CD4-positive, alpha-beta T cell treated with Interleukin-4 for 1 hour (primary cell): ENCODE measurements around the gene LINC01488.

ENCODE experiments used
- DNase-seq, 2 donors: peaks; one replicate each; pipeline ENCODE4 v3.0.0-alpha.2; 2020 to 2022

Gene LINC01488

DNA sequence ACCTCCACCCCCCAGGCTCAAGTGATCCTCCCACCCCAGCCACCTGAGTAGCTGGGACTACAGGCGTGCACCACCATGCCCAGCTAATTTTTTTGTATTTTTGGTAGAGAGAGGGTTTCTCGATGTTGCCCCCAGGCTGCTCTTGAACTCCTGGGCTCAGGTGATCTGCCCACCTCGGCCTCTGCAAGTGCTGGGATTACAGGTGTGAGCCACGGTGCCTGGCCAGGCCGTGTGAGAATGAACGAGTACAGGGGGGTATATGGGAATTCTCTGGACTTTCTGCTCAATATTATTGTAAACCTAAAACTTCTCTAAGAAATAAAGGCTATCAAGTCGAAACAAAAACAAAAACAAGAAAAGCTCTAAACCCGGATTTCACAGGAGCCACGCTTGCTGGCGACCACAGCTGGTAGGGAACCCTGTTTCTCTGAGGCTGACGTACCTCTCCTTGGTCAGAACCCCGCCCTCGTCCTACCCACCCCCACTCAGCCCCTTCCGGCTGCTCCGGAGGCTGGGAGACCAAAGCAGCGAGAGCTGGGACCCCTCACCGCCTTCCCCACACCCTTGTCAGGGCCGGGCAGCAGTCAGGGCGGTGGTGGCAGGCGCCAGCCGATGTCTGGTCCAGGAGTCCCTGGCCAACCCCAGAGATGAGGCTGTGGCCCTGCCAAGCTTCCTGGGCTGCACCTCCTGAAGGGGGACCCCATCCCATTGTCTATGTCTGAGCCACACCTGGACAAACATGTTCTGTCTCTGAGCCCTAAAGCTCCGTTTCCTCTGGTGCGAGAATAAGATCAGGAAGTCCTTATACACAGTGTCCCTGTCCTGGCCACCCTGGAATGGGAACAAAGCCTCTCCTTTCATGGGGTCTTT is 52.1 kb downstream of the LINC01488 start:
- DNase-seq, result no peak

DNA sequence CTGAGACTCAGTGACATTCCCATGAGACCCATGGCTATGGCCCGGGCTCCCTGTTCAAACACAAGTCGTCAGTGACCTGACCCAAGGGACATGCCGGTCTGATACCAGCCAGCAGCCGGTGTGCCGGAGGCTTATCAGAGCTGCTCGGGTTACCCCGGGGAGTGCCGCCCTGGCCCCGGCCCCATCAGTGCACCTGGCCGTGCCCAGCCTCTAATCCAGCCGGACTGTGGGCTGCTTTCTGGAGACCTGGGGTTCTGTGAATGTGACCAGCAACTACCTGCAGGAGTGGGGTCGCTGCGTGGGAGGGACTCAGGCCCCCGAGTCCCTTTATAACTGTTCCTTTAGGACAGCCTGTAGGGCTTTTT is 52.7 kb downstream of the LINC01488 start:
- DNase-seq, result no peak

DNA sequence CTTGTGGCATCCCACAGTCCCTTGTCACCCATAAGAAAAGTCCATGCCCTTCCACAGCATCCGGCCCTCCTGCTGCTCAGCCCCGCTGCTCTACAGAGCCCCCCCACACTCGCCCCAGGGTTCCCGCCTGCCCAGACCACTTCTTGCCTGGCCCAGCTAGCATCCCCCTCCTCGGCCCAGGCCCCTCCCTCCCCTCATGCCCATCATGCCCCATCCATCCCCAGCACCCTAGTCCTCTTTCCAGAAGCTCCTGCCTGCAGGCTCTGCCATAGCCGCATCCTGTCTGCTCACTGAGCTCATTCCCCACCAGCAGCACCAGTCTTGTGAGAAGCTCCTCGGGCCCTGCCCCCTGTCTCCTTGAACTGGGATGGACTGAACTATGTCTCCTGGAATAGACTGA is 54.4 kb downstream of the LINC01488 start:
- DNase-seq, result no peak

DNA sequence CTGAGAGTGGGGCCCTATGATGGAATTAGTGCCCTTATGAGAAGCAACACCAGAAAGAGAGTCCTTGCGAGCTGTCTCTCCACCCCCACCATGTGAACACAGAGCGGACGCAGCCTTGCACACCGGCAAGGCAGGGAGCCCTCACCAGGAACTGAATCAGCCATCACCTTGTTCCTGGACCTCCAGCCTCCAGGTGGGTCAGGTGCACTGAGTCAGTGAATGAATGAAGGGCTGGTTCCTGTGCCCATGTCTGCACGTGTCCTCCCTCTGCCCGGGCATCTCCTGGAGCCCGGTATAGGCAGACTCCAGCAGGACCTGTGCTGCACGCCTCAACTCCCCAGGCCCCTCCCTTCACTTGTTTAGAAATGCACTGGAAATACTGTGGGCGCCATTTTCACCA is 54.9 kb downstream of the LINC01488 start:
- DNase-seq, result no peak

DNA sequence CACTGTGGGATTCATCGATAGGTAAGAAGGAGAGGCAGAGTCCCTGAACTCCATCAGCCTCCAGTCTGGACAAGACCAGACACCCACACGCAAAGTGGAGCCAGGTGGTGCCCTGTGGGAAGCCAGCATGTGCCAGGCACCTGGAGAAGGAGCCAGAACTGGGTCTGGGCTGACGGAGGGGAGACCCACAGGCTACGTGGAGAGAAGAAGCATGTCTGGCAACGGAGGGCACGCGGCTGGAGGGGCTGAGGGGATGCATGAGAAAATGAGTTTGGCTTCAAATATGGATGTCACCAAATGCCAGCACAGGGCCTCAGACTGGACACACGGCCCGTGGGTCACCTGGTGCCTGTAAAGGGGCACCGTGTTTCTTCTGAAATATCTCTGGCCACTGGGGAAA is 55.7 kb downstream of the LINC01488 start:
- DNase-seq, result no peak

DNA sequence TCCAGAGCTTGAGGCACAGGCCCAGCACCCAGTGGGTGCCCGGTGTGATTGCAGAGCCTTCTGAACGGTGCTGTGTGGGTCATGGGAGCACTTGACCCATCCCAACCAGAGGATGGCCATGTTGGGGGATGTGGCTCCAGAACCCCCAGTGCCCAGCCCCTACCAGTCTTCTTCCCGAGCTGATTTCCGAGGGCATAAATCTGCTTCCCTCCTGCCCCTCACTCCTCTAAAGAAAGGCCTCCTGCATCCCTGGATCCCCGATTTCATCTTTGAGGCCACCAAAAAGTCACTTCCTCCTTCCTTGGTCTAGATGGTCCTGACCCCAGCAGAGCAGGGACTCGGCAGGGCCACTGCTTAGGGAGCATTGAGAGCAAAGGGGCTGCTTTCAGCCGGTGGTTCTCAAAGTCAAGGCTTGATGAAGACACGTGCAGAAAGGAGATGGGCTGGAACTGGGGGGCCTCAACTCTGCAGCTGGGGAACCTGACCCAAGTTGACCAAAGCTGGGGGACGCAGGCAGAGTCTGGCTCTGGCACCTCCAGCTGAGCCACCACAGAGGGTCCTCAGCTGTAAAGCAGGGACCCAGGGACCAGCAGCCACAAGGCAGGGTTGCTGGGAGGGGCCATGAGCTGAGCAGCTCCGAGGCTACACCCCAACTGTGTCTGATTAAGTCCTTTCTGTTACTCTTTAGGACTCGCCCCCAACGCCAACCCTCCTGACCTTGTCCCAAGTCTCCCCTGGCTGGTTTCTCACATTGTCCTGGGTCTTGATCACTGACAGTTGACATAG is 56.6 kb downstream of the LINC01488 start:
- DNase-seq, result no peak

DNA sequence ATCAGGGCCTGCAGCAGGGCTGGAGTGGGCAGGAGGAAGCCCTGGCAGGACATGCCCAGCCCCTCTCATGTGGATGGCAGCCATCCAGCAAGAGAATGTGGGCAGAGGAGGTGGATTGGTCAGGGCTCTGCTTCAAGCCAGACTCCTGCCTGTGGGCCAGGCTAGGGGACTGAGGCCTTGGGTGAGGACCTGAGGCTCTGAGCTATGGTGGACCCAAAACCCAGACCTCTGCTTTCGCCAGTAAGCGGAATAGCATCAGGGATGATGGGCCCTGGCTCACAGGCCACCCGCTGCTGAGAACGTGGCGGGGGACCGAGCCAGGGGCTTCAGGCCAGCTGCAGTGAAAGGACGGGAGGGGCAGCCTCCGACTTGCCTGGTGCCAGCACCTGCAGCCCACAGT is 57.4 kb downstream of the LINC01488 start:
- no peak for DNase-seq

GRCh38 chr11:69539416-69540117 is 58.1 kb downstream of the LINC01488 start:
- peak; percentile 7 to 32 for DNase-seq

DNA sequence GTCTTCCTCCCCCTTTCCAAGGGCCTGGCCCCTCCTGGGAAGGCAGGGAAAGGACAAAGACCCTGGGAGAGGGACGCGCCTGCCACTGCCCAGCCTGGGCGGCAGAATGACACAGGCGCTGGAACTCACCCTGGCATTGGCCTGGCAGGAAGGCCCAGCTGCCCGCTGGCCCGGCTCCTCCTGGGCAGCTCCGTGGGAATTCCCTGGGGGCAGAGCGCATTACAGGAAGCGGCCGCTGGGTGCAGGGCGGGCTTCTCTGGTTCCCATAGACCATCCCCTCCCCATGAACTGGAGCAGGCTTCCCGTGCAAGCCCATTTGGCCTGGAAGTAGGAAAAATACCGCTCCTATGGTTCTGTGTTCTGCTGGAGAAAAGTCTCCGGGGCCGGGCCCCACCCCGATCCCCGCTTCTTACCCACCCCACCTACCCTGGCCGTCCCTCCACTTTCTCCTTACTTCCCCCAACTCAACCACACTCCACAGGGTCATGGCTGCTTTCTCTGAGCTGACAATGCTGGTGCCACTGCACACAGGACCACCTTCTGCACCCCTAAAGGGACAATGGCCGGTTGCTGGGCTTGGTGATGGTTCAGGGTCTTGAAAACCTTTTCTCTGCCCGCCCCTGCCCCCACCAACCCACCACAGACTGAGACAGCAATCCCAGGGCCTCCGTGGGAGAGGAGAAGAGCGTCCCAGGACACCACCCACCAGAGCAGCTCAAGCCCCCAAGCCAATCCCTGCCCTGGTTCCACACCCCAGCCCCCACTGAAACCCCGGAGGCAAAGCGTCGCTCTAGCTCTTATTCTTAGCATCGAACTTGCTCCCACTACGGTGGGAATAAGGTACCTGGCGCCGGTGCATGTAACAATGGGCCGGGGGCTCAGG is 58.9 kb downstream of the LINC01488 start:
- DNase-seq, result no peak

- DNase-seq, result no peak
Measured at GRCh38 chr11:69541001-69541285, 59.5 kb downstream of the LINC01488 start.

DNA sequence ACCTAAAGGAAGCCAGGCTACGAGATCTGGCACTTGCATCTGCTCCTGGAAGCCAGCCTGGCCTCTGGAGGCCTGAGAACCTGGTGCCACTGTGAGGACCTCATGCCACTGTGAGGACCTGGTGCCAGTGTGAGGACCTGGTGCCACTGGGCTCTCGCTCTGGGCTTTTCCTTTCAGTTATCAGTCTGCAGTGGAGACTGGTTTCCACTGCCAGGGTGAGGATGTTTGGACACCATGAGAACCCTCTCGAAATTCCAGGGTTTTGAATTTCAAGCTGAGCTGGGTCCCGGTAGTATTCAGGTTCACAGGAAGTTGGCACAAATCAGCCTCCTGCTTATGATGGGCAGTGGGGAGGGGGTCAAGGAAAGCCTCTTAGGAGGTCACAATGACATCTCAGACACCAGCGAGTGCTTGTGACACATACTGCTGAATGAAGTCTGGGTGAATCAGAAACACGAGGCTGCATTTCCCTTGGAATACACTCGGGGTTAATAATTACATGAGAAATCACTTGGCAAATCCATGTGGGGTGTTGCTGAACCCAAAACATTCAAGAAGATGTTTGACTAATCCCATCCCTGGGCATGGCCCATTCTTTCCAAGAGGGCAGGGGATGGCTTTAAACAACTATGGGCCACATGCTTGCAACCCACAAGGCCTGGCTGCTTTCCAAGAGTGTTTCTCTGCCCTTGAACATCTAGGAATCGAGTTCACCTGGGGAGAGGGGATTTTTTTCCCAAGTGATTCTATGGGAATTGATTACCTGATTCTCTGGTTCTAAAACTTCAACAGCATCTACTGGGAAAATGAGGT is 60.2 kb downstream of the LINC01488 start:
- no peak for DNase-seq

- no peak for DNase-seq
Measured at GRCh38 chr11:69542314-69543168, 61.1 kb downstream of the LINC01488 start.
